HepG2 (cell line): ENCODE data around the gene SMAD3. TPM values are rescaled to one million over a fixed set of nuclear protein-coding genes. Genes with fewer than 3 reads are reported as not detected.

Source experiments
- ATAC-seq: fragments of 200-7000 bp; cut with Tn5 transposase; 3 replicates; pipeline ENCODE4 v1.9.1; 2020; ENCODE audit warnings: mild to moderate bottlenecking, moderate library complexity
- BruUV-seq: library from RNA; stranded (reverse); fragments of 400-500 nt; replicated peaks from 2 replicates; lab custom pipeline; 2021; lab: Mats Ljungman, UMichigan
- CTCF ChIA-PET: fragments of 300-600 bp; formaldehyde crosslinking; extraction: SDS; loops from one replicate; lab custom pipeline; 2021; ENCODE audit warnings: low total read pairs, inconsistent platforms, low intra/inter-chr PET ratio; lab: Yijun Ruan, JAX
- POLR2A ChIA-PET: fragments of 350-600 bp; sonication (Branson Sonifier 250); formaldehyde crosslinking; loops from one replicate; lab custom pipeline; 2020; ENCODE audit warnings: antibody characterized with exemption, inconsistent platforms; lab: Yijun Ruan, JAX
- DNase-seq: peaks from one replicate; pipeline ENCODE4 v3.0.0-alpha.2; 2015; ENCODE audit warnings: low spot score
- FAIRE-seq: peaks from 3 replicates; lab custom pipeline; 2011; peaks lifted over from hg19 to GRCh38; lab: Jason Lieb, UNC
- H2AFZ ChIP-seq: one replicate; pipeline ENCODE4 v1.6.1; 2011; ENCODE audit warnings: low read length, inconsistent platforms
- H3K27ac ChIP-seq: fragments of 300-600 bp; 3 replicates; pipeline ENCODE4 v1.8.0; 2011; ENCODE audit warnings: mixed run types, mild to moderate bottlenecking, mixed read lengths, low read length, inconsistent platforms; ENCODE audit not compliant: insufficient read depth; ENCODE audit errors: extremely low read length
- H3K27me3 ChIP-seq, 2 experiments: fragments of 200-600 bp in 1 of 2; 2 replicates in 1 of 2; 3 replicates in 1 of 2; pipeline versions ENCODE4 v1.6.0 to v1.8.0; 2011; ENCODE audit warnings: low read length in 2 of 2, mild to moderate bottlenecking in 2 of 2, moderate library complexity in 2 of 2, inconsistent platforms in 1 of 2; ENCODE audit not compliant: insufficient read depth in 2 of 2, control insufficient read depth in 1 of 2
- H3K36me3 ChIP-seq, 2 experiments: fragments of 200-600 bp in 1 of 2; replicated peaks in 1 of 2; 2 replicates in 1 of 2; 3 replicates in 1 of 2; pipeline versions ENCODE4 v1.5.1 to v1.8.0; 2011; ENCODE audit warnings: low read length in 2 of 2, inconsistent platforms in 1 of 2; ENCODE audit not compliant: insufficient read depth in 2 of 2, control insufficient read depth in 1 of 2
- H3K4me1 ChIP-seq: 2 replicates; pipeline ENCODE4 v1.5.1; 2012; ENCODE audit warnings: low read length, inconsistent platforms; ENCODE audit not compliant: insufficient read depth
- H3K4me2 ChIP-seq: 2 replicates; pipeline ENCODE4 v1.6.0; 2011; ENCODE audit warnings: low read depth, low read length, inconsistent platforms
- H3K4me3 ChIP-seq, 3 experiments: fragments of 200-600 bp in 1 of 3; sonication (generic), shearing (Covaris generic) in 1 of 3; replicated peaks in 1 of 3; 2 replicates each; pipeline ENCODE4 v1.5.1; 2011 to 2016; ENCODE audit warnings: low read length in 3 of 3, inconsistent platforms in 2 of 3, low read depth in 2 of 3, mild to moderate bottlenecking in 2 of 3, control low read depth in 1 of 3, mixed read lengths in 1 of 3; ENCODE audit not compliant: insufficient read depth in 1 of 3
- H3K79me2 ChIP-seq: one replicate; pipeline ENCODE4 v1.6.1; 2011; ENCODE audit warnings: low read length, inconsistent platforms; ENCODE audit not compliant: insufficient read depth
- H3K9ac ChIP-seq: 2 replicates; pipeline ENCODE4 v1.6.0; 2011; ENCODE audit warnings: mild to moderate bottlenecking, low read depth, low read length, inconsistent platforms; ENCODE audit not compliant: insufficient read depth
- H3K9me3 ChIP-seq: 2 replicates; pipeline ENCODE4 v1.5.1; 2012; ENCODE audit warnings: mild to moderate bottlenecking, low read length
- H4K20me1 ChIP-seq: 2 replicates; pipeline ENCODE4 v1.6.0; 2011; ENCODE audit warnings: inconsistent platforms, mild to moderate bottlenecking, low read length, moderate library complexity; ENCODE audit not compliant: insufficient read depth
- CC2D1A ChIP-seq: sonication (generic); formaldehyde crosslinking; IDR thresholded peaks from 2 replicates; pipeline ENCODE4 v1.8.1; 2023; ENCODE audit warnings: mild to moderate bottlenecking, missing genetic modification reagents
- ELF3 ChIP-seq: IDR thresholded peaks from 2 replicates; pipeline ENCODE4 v1.6.1; 2016; ENCODE audit warnings: missing genetic modification reagents, missing compliant biosample characterization
- GMEB2 ChIP-seq: IDR thresholded peaks from 2 replicates; pipeline ENCODE4 v1.6.1; 2016; ENCODE audit warnings: missing biosample characterization, missing genetic modification reagents, low read depth
- KDM4B ChIP-seq: sonication (generic); formaldehyde crosslinking; IDR thresholded peaks from 2 replicates; pipeline ENCODE4 v1.4.0; 2020; ENCODE audit warnings: missing genetic modification reagents
- MIER2 ChIP-seq: IDR thresholded peaks from 2 replicates; pipeline ENCODE4 v1.6.1; 2016; ENCODE audit warnings: missing biosample characterization, missing genetic modification reagents
- REPIN1 ChIP-seq: sonication (generic); formaldehyde crosslinking; IDR thresholded peaks from 2 replicates; pipeline ENCODE4 v1.8.0; 2022; ENCODE audit warnings: missing genetic modification reagents, low read depth, mild to moderate bottlenecking, borderline replicate concordance
- RFXANK ChIP-seq: IDR thresholded peaks from 2 replicates; pipeline ENCODE4 v1.6.1; 2016
- RNF219 ChIP-seq: sonication (generic); formaldehyde crosslinking; IDR thresholded peaks from 2 replicates; pipeline ENCODE4 v1.5.0; 2020; ENCODE audit warnings: mild to moderate bottlenecking, missing genetic modification reagents
- U2AF2 ChIP-seq: fragments of 200-400 bp; formaldehyde crosslinking; IDR thresholded peaks from 2 replicates; pipeline ENCODE4 v1.6.1; 2017; ENCODE audit warnings: low read depth, mild to moderate bottlenecking, low read length
- ZNF121 ChIP-seq: sonication (generic); formaldehyde crosslinking; IDR thresholded peaks from 2 replicates; pipeline ENCODE4 v1.5.0; 2020; ENCODE audit warnings: mild to moderate bottlenecking, missing genetic modification reagents
- ZNF382 ChIP-seq: sonication (generic); formaldehyde crosslinking; IDR thresholded peaks from 2 replicates; pipeline ENCODE4 v1.5.0; 2020; ENCODE audit warnings: missing genetic modification reagents, mild to moderate bottlenecking, borderline replicate concordance
- ZNF432 ChIP-seq: sonication (generic); formaldehyde crosslinking; IDR thresholded peaks from 2 replicates; pipeline ENCODE4 v1.5.0; 2020; ENCODE audit warnings: missing genetic modification reagents, mild to moderate bottlenecking, borderline replicate concordance
- ZNF749 ChIP-seq: sonication (generic); formaldehyde crosslinking; IDR thresholded peaks from 2 replicates; pipeline ENCODE4 v1.8.0; 2022; ENCODE audit warnings: mild to moderate bottlenecking, missing genetic modification reagents, moderate library complexity, borderline replicate concordance
- ZNF766 ChIP-seq: sonication (generic); formaldehyde crosslinking; IDR thresholded peaks from 2 replicates; pipeline ENCODE4 v1.5.0; 2020; ENCODE audit warnings: missing genetic modification reagents, borderline replicate concordance
- ZSCAN29 ChIP-seq: sonication (generic); formaldehyde crosslinking; conservative IDR thresholded peaks from 2 replicates; pipeline ENCODE4 v1.4.0; 2020; ENCODE audit warnings: mild to moderate bottlenecking, missing genetic modification reagents
- WGBS: methylation state at CpG from one replicate; pipeline ENCODE4 v1.1.6; 2017; ENCODE audit warnings: low lambda C conversion rate; 5-methylcytosine and 5-hydroxymethylcytosine counted together
- in situ Hi-C: cut with HindIII; loops from 2 replicates; pipeline ENCODE4 v1.10.0; 2017; ENCODE audit warnings: low pct_unique_long_range_greater_than_20kb; ENCODE audit not compliant: extremely low pct_ligation_motif_present
- intact Hi-C: fragments of 100-400 bp; cut with micrococcal nuclease; formaldehyde crosslinking; loops from one replicate; pipeline ENCODE4 v1.10.0; 2022; ENCODE audit not compliant: unreplicated experiment
- polyA plus RNA-seq, 8 experiments: library from polyadenylated mRNA; depleted of rRNA in 3 of 8; stranded (reverse) in 7 of 8; unstranded in 1 of 8; fragments of >200 nt; fragmentation: Illumina TruSeq in 4 of 8; extraction: Trizol in 4 of 8; gene quantifications; 2 replicates each; pipeline versions ENCODE4 v1.2.1 to v1.2.3, GENCODE V29; 2011 to 2016; ENCODE audit warnings: low read depth in 4 of 8, missing spikeins in 1 of 8, mixed read lengths in 1 of 8; ENCODE audit not compliant: insufficient read depth in 1 of 8
- total RNA-seq, 5 experiments: library from RNA; depleted of rRNA; stranded (reverse); fragments of >200 nt; fragmentation: Illumina TruSeq; extraction: Trizol; gene quantifications; 2 replicates each; pipeline ENCODE4 v1.2.3, GENCODE V29; 2016; ENCODE audit warnings: low read depth in 1 of 5
- TF ChIP-seq, protein P1 (sequence below): sonication (generic); formaldehyde crosslinking; IDR thresholded peaks from 2 replicates; pipeline ENCODE4 v1.4.0; 2020; ENCODE audit warnings: missing genetic modification reagents
- TF ChIP-seq, protein P2 (sequence below): sonication (generic); formaldehyde crosslinking; IDR thresholded peaks from 2 replicates; pipeline ENCODE4 v1.8.0; 2022; ENCODE audit warnings: missing genetic modification reagents, mild to moderate bottlenecking, borderline replicate concordance

SMAD3 gene
- total and polyA plus RNA-seq, 2 of the 13 experiments (the other 11 are each of a cell fraction or from before 2014, with no cell fraction given), result 8.6 to 56.3 TPM

DNA sequence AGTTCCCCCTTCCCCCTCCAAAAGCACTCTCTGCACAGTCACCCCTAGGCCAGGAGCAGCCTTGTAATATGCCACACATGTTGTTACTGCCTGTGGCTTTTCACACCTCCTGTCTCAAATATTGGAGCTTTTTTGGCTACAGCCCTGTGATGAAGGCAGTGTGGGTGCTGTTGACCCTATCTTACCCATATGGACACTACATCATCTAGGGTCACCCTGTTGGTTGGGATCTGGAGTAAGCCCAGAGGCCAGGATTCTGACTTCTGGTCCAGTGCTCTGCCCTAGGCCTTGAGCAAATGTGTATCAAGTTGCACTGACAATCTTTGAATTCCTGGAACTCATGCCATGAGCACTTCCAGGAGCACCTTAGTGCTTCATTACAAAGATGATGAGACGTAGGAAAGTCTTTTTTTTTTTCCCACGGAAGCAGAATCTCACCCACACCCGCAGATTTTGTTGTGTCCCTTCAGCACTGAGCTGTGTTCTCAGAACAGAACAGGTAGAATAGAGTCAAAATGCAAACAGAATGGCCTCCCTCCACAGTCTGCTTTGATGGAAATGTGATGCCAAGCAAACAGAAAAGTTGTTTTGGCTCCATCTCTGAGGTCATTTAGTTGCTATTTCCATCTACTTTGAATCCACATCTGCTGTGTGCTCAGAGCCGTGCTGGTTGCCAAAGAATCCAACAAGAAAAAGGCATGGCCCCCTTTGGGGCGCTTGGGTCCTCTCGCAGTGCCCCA lies 49.6 kb downstream of the SMAD3 start:
- no peak overlapping the region for H3K4me3 ChIP-seq
- ChIA-PET POLR2A (interaction anchor here (1.2 kb wide), 1 partner anchor 10 kb away, joined by 4 read pairs; no protein-coding TSS in a partner anchor), CTCF (no interaction called here)
- TF ChIP-seq, protein P1, sequence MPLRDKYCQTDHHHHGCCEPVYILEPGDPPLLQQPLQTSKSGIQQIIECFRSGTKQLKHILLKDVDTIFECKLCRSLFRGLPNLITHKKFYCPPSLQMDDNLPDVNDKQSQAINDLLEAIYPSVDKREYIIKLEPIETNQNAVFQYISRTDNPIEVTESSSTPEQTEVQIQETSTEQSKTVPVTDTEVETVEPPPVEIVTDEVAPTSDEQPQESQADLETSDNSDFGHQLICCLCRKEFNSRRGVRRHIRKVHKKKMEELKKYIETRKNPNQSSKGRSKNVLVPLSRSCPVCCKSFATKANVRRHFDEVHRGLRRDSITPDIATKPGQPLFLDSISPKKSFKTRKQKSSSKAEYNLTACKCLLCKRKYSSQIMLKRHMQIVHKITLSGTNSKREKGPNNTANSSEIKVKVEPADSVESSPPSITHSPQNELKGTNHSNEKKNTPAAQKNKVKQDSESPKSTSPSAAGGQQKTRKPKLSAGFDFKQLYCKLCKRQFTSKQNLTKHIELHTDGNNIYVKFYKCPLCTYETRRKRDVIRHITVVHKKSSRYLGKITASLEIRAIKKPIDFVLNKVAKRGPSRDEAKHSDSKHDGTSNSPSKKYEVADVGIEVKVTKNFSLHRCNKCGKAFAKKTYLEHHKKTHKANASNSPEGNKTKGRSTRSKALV (CRISPR knock-in tag), result no peak
- TF ChIP-seq ZSCAN29 (no peak), CC2D1A (CRISPR knock-in tag) (no peak), REPIN1 (no peak), ZNF382 (CRISPR knock-in tag) (no peak), RNF219 (no peak), KDM4B (CRISPR knock-in tag) (no peak), ZNF766 (no peak), ZNF749 (CRISPR knock-in tag) (no peak), MIER2 (CRISPR knock-in tag) (no peak), U2AF2 (no peak), ZNF432 (CRISPR knock-in tag) (no peak), ELF3 (CRISPR knock-in tag) (no peak), ZNF121 (CRISPR knock-in tag) (no peak), RFXANK (CRISPR knock-in tag) (no peak), GMEB2 (CRISPR knock-in tag) (no peak)
- TF ChIP-seq, protein P2, sequence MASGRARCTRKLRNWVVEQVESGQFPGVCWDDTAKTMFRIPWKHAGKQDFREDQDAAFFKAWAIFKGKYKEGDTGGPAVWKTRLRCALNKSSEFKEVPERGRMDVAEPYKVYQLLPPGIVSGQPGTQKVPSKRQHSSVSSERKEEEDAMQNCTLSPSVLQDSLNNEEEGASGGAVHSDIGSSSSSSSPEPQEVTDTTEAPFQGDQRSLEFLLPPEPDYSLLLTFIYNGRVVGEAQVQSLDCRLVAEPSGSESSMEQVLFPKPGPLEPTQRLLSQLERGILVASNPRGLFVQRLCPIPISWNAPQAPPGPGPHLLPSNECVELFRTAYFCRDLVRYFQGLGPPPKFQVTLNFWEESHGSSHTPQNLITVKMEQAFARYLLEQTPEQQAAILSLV (CRISPR knock-in tag), result no peak
- no peaks in the 10 kb centered on the region for H3K9me3 ChIP-seq
- H3K36me3 ChIP-seq, result peaks cover 0 to 25% of the 10 kb centered on the region in 2 experiments; a peak in 3 of 5 replicates
- BruUV-seq, result no TSS peak
- H3K27ac ChIP-seq, result no peak overlapping the region
- H3K4me1 ChIP-seq, result peaks cover 73% of the 10 kb centered on the region
- no peak overlapping the region for H3K4me2 ChIP-seq
- H3K79me2 ChIP-seq, result peaks cover 89% of the 10 kb centered on the region
- no peaks in the 10 kb centered on the region for H3K27me3 ChIP-seq
- FAIRE-seq (no peak), DNase-seq (no peak), ATAC-seq (no peak)
- H2AFZ ChIP-seq, result no peak overlapping the region
- H4K20me1 ChIP-seq, result peaks cover 76% of the 10 kb centered on the region
- in situ Hi-C loops, result no loop called here
- intact Hi-C loops, result no loop called here
- WGBS, result 84% methylated on average over 3 of the region's 6 CpGs
- no peak overlapping the region for H3K9ac ChIP-seq
